Gastroesophageal sphincter (tissue), 4 donors: ENCODE data around the gene LILRB4. TPM values are rescaled to one million over a fixed set of nuclear protein-coding genes. Genes with fewer than 3 reads are reported as not detected.
A peak's percentile ranks its signal among the peaks of the same experiment; 100 is the strongest.

Source experiments
- ATAC-seq: fragments of 150-250 bp; one replicate; pipeline ENCODE4 v1.9.1; 2016; ENCODE audit warnings: mild to moderate bottlenecking, moderate library complexity
- H3K27ac ChIP-seq, 4 donors: fragments of 200-600 bp; sonication (generic) in 3 of 4; 1 replicate in 3 of 4; 2 replicates in 1 of 4; pipeline ENCODE4 v1.5.1; 2016 to 2019
- H3K27me3 ChIP-seq: fragments of 200-600 bp; sonication (generic); one replicate; pipeline ENCODE4 v1.5.1; 2019
- H3K36me3 ChIP-seq, 2 donors: fragments of 200-600 bp; sonication (generic); one replicate each; pipeline ENCODE4 v1.5.1; 2019; ENCODE audit warnings: control low read depth in 1 of 2
- H3K4me1 ChIP-seq, 3 donors: fragments of 200-600 bp; sonication (generic); 1 replicate in 2 of 3; 2 replicates in 1 of 3; pipeline ENCODE4 v1.5.1; 2016 to 2019; ENCODE audit warnings: control low read depth in 2 of 3
- H3K4me3 ChIP-seq, 2 donors: fragments of 200-600 bp; sonication (generic); one replicate each; pipeline ENCODE4 v1.5.1; 2019; ENCODE audit warnings: mild to moderate bottlenecking in 1 of 2, moderate library complexity in 1 of 2
- H3K9me3 ChIP-seq, 3 donors: fragments of 200-600 bp; sonication (generic); one replicate each; pipeline ENCODE4 v1.5.1; 2017 to 2019; ENCODE audit warnings: control low read depth in 2 of 3
- CTCF ChIP-seq, 4 experiments: fragments of 200-600 bp in 2 of 4; fragments of 450-650 bp in 2 of 4; sonication (generic) in 1 of 4; IDR thresholded peaks; one replicate each; pipeline ENCODE4 v1.5.1; 2017 to 2019; ENCODE audit warnings: antibody characterized with exemption in 4 of 4, mild to moderate bottlenecking in 2 of 4, moderate library complexity in 2 of 4
- EP300 ChIP-seq: sonication (generic); formaldehyde crosslinking; IDR thresholded peaks from one replicate; pipeline ENCODE4 v1.6.1; 2017; ENCODE audit warnings: antibody characterized with exemption, mild to moderate bottlenecking
- POLR2A ChIP-seq, 2 donors: fragments of 450-650 bp; IDR thresholded peaks; one replicate each; pipeline ENCODE4 v1.6.1; 2017; ENCODE audit warnings: antibody characterized with exemption in 2 of 2, mild to moderate bottlenecking in 2 of 2, moderate library complexity in 1 of 2
- POLR2AphosphoS5 ChIP-seq: sonication (generic); formaldehyde crosslinking; IDR thresholded peaks from one replicate; pipeline ENCODE4 v1.6.1; 2017; ENCODE audit warnings: antibody characterized with exemption
- WGBS, 2 donors: methylation state at CpG; one replicate each; pipeline ENCODE4 v1.1.5; 2018; ENCODE audit warnings: low coverage in 1 of 2; 5-methylcytosine and 5-hydroxymethylcytosine counted together
- total RNA-seq, 4 donors: library from RNA; depleted of rRNA; stranded (reverse); fragments of >200 nt; gene quantifications; one replicate each; pipeline ENCODE4 v1.1.0, GENCODE V29; 2016

LILRB4 gene
- total RNA-seq: 10 to 100 TPM in 1 of 4 donors, 1 to 10 TPM in 2, under 1 TPM in 1; 0.77 to 14.3 (median 2.5) TPM

DNA sequence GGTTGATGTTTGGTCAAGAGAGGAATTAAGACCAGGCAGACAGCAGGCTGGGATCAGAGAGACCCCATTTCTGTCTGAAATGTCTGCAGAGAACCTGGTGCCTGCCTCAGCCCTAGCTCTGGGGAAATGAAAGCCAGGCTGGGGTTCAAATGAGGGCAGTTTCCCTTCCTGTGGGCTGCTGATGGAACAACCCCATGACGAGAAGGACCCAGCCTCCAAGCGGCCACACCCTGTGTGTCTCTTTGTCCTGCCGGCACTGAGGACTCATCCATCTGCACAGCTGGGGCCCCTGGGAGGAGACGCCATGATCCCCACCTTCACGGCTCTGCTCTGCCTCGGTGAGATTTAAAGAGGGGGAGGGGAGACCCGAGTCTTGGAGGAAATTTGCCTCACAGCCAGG, at the start of gene LILRB4:
TSS of gene LILRB4 (plus strand) at position 256 of the 400 bp plus-strand sequence. CDS start at position 305, 49 bp downstream.
- H3K4me3 ChIP-seq: peak within 1 kb of the TSS in 1 of 2 donors; percentile 28
- ATAC-seq: peak; percentile 48
- no CpG with 5 or more reads among the region's 7 CpGs for whole genome bisulfite sequencing, 2 donors
- peaks cover 37% of the 10 kb centered on the region for H3K27me3 ChIP-seq
- H3K27ac ChIP-seq: no peak within 1 kb of the TSS
- H3K36me3 ChIP-seq: no peaks in the 10 kb centered on the region
- peak in 1 of 2 donors; percentile 23 for TF ChIP-seq POLR2A (IDR thresholded peaks at IDR 0.05)
- TF ChIP-seq CTCF (IDR thresholded peaks at IDR 0.05): no peak
- no peak for TF ChIP-seq EP300
- H3K9me3 ChIP-seq: peaks cover 0 to 24% (median 0%) of the 10 kb centered on the region in 3 donors
- no peaks in the 10 kb centered on the region for H3K4me1 ChIP-seq

DNA sequence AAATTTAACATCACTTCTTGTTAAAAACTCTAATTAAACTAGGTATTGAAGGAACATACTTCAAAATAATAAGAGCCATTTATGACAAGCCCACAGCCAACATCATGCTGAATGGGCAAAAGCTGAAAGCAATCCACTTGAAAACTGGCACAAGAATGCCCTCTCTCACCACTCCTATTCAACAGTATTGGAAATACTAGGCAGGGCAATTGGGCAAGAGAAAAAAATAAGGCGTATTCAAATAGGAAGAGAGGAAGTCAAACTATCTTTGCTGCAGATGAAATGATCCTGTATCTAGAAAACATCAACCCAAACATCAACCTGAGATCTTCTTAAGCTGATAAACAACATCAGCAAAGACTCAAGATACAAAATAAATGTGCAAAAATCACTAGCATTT, 48.1 kb upstream of the LILRB4 start:
- no peak for ATAC-seq
- H3K27ac ChIP-seq: no peak overlapping the region
- WGBS, 2 donors: 62% methylated on average over 1 of the region's 1 CpG; no CpG with 5 or more reads in 1 of the 2 donors
- no peak for TF ChIP-seq CTCF (IDR thresholded peaks at IDR 0.05)
- TF ChIP-seq POLR2AphosphoS5: no peak
- TF ChIP-seq POLR2A (IDR thresholded peaks at IDR 0.05): no peak
- no peak for TF ChIP-seq EP300
- no peaks in the 10 kb centered on the region for H3K36me3 ChIP-seq
- H3K4me3 ChIP-seq: no peak overlapping the region
- H3K9me3 ChIP-seq: peaks cover 0 to 33% (median 0%) of the 10 kb centered on the region in 3 donors
- H3K27me3 ChIP-seq: no peaks in the 10 kb centered on the region
- H3K4me1 ChIP-seq: no peaks in the 10 kb centered on the region

- Histone ChIP-seq H3K36me3 (no peaks in the 10 kb centered on the region), H3K27me3 (peaks cover 8% of the 10 kb centered on the region), H3K4me3 (no peak overlapping the region), H3K9me3 (peaks cover 0 to 20% (median 0%) of the 10 kb centered on the region in 3 donors), H3K4me1 (no peaks in the 10 kb centered on the region), H3K27ac (no peak overlapping the region)
- 46 to 62% methylated on average over 3 of the region's 3 CpGs for WGBS, 2 donors
- TF ChIP-seq EP300 (no peak), POLR2AphosphoS5 (no peak), POLR2A (IDR thresholded peaks at IDR 0.05) (no peak), CTCF (IDR thresholded peaks at IDR 0.05) (no peak)
- no peak for ATAC-seq
Observed at GRCh38 chr19:54616057-54616456, 46.7 kb upstream of the LILRB4 start.

DNA sequence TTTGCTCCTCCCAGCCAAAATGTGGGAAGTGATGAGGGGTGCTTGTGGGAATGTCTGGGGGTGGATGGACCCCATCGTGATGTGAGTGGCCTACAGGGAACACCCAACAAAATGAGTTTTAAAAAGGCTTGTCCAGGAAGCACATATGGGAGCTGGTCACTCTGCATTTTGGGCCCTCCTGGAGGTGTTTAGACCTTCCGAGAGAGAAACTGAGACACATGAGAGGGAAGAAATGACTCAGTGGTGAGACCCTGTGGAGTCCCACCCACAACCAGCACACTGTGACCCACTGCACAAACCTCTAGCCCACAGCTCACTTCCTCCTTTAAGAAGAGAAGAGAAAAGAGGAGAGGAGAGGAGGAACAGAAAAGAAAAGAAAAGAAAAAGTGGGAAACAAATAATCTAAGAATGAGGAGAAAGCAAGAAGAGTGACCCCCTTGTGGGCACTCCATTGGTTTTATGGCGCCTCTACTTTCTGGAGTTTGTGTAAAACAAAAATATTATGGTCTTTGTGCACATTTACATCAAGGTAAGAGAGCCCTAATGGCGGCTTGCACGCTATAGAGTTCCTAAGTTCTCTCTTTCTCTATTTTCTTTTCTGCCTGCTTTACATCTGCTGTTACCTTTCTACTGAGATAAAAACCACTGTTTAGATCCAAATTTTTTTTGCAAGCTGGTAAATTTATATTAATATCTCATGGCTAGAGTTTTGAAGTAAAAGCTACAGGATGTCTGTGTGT, 45.8 kb upstream of the LILRB4 start:
- Histone ChIP-seq H3K36me3 (no peaks in the 10 kb centered on the region), H3K4me3 (no peak overlapping the region), H3K4me1 (no peaks in the 10 kb centered on the region), H3K27me3 (peaks cover 8% of the 10 kb centered on the region), H3K9me3 (peaks cover 0 to 16% (median 0%) of the 10 kb centered on the region in 3 donors), H3K27ac (no peak overlapping the region)
- WGBS, 2 donors: 37 to 71% methylated on average over 4 to 5 of the region's 5 CpGs
- ATAC-seq: no peak
- TF ChIP-seq POLR2A (IDR thresholded peaks at IDR 0.05) (no peak), POLR2AphosphoS5 (no peak), CTCF (IDR thresholded peaks at IDR 0.05) (no peak), EP300 (no peak)

- H3K27ac ChIP-seq: no peak overlapping the region
- no peak for TF ChIP-seq POLR2A (IDR thresholded peaks at IDR 0.05)
- TF ChIP-seq POLR2AphosphoS5: no peak
- TF ChIP-seq EP300: no peak
- TF ChIP-seq CTCF (IDR thresholded peaks at IDR 0.05): no peak
- no peak for ATAC-seq
- WGBS, 2 donors: 76 to 83% methylated on average over 2 to 3 of the region's 4 CpGs
- no peaks in the 10 kb centered on the region for H3K36me3 ChIP-seq
- no peaks in the 10 kb centered on the region for H3K4me1 ChIP-seq
- H3K27me3 ChIP-seq: peaks cover 12% of the 10 kb centered on the region
- H3K9me3 ChIP-seq: peaks cover 0 to 5% (median 0%) of the 10 kb centered on the region in 3 donors
- H3K4me3 ChIP-seq: no peak overlapping the region
Observed at GRCh38 chr19:54620464-54620863, 42.3 kb upstream of the LILRB4 start.
